ENCODE data around the gene OCSTAMP. TPM values are rescaled to one million over a fixed set of nuclear protein-coding genes. Genes with fewer than 3 reads are reported as not detected.

The OCSTAMP gene
- total and polyA plus RNA-seq, 10 of the 15 experiments (the other 5 are each of a cell fraction or from before 2014, with no cell fraction given): 0.09 to 0.46 (median 0.22) TPM; not detected in 2

GRCh38 chr20:46553926-46554325 lies 3.5 kb upstream of the OCSTAMP start:
- H3K4me3 ChIP-seq: no peak overlapping the region
- ChIA-PET CTCF (interaction anchor here (1.9 to 3.2 kb wide), 3 partner anchors 11 to 129 kb away, joined by 6 to 12 read pairs (median 10); no protein-coding TSS in a partner anchor), RAD21 (ENCODE audit: unreplicated experiment) (no interaction called here), SMC1A (ENCODE audit: uncharacterized antibody, unreplicated experiment) (interaction anchor here (1.0 to 1.3 kb wide), 5 partner anchors 13 to 128 kb away, joined by 3 to 6 read pairs (median 3); no protein-coding TSS in a partner anchor), POLR2A (no interaction called here)
- H3K36me3 ChIP-seq (ENCODE audit: control insufficient read depth in 2 of 2, insufficient read depth in 2 of 2, low read length in 1 of 2): no peaks in the 10 kb centered on the region
- DNase-seq (ENCODE audit: low read depth, low spot score) (no peak), ATAC-seq (no peak), FAIRE-seq (no peak)
- H2AFZ ChIP-seq (ENCODE audit: control insufficient read depth, low read depth, low read length): no peak overlapping the region
- no peaks in the 10 kb centered on the region for H4K20me1 ChIP-seq (ENCODE audit: control insufficient read depth, insufficient read depth)
- no peak overlapping the region for H3K4me2 ChIP-seq (ENCODE audit: control insufficient read depth, insufficient read depth)
- H3K79me2 ChIP-seq (ENCODE audit: control insufficient read depth, insufficient read depth, low read length): no peaks in the 10 kb centered on the region
- in situ Hi-C loops (cut with MboI) (loop anchor here (10.0 kb wide), 1 partner anchor 131 kb away; the partner anchor contains the start of gene TP53RK), intact Hi-C loops (cut with micrococcal nuclease; ENCODE audit: unreplicated experiment) (no loop called here)
- no TSS peak for BruUV-seq (replicated peaks)
- 95% methylated on average over 3 of the region's 3 CpGs for WGBS (ENCODE audit: insufficient coverage, insufficient replicate concordance, low lambda C conversion rate, missing lambda C conversion rate)
- H3K9ac ChIP-seq (ENCODE audit: control insufficient read depth, insufficient read depth, low read length): no peak overlapping the region
- no peaks in the 10 kb centered on the region for H3K27me3 ChIP-seq (replicated peaks in 1 of 2; ENCODE audit: control insufficient read depth in 2 of 2, insufficient read depth in 2 of 2, low read length in 1 of 2)
- H3K9me3 ChIP-seq (replicated peaks; ENCODE audit: control insufficient read depth, insufficient read depth, low read length): no peaks in the 10 kb centered on the region
- H3K27ac ChIP-seq (ENCODE audit: control insufficient read depth, insufficient read depth): no peak overlapping the region; the same call in none of the 2 replicates
- peaks cover 70% of the 10 kb centered on the region for H3K4me1 ChIP-seq (ENCODE audit: control insufficient read depth, insufficient read depth, low read length)
- TF ChIP-seq CBFB (IDR thresholded peaks at IDR 0.05; ENCODE audit: low read depth) (no peak), MXI1 (IDR thresholded peaks at IDR 0.05; ENCODE audit: low read depth, low read length) (no peak), ZBED1 (IDR thresholded peaks at IDR 0.05; ENCODE audit: borderline replicate concordance) (no peak), EGR1 (IDR thresholded peaks at IDR 0.05; ENCODE audit: borderline replicate concordance in 1 of 2, low read depth in 2 of 2, low read length in 2 of 2) (no peak), ESRRA (IDR thresholded peaks at IDR 0.05; ENCODE audit: low read length) (no peak), STAT1 (conservative IDR thresholded peaks at IDR 0.05) (no peak), ZNF687 (IDR thresholded peaks at IDR 0.05) (no peak), CBX3 (IDR thresholded peaks at IDR 0.05; ENCODE audit: borderline replicate concordance, low read depth) (no peak), E2F4 (IDR thresholded peaks at IDR 0.05; ENCODE audit: low read depth, low read length) (no peak), TCF12 (IDR thresholded peaks at IDR 0.05; ENCODE audit: low read depth, low read length) (no peak), NFYA (IDR thresholded peaks at IDR 0.05; ENCODE audit: borderline replicate concordance, low read depth, low read length) (no peak), CEBPZ (IDR thresholded peaks at IDR 0.05; ENCODE audit: low read depth, low read length) (no peak), RUNX3 (IDR thresholded peaks at IDR 0.05; ENCODE audit: low read length) (no peak), USF1 (IDR thresholded peaks at IDR 0.05; ENCODE audit: borderline replicate concordance, extremely low read length, insufficient read depth, low read depth, low read length) (no peak), ETV6 (conservative IDR thresholded peaks at IDR 0.05 in 1 of 2, IDR thresholded peaks at IDR 0.05 in 1 of 2; ENCODE audit: borderline replicate concordance in 1 of 2, low read depth in 1 of 2) (no peak)
